Osteoblast (primary cell): ENCODE data around the gene SH3RF1. TPM values are rescaled to one million over a fixed set of nuclear protein-coding genes. Genes with fewer than 3 reads are reported as not detected.

Source experiments
- DNase-seq: peaks from one replicate; pipeline ENCODE4 v3.0.0; 2011; ENCODE audit warnings: low spot score, mixed read lengths; ENCODE audit not compliant: insufficient read length; ENCODE audit errors: missing footprints
- H2AFZ ChIP-seq: 2 replicates; pipeline ENCODE4 v1.6.0; 2011; ENCODE audit warnings: mild to moderate bottlenecking, low read length
- H3K27ac ChIP-seq: 2 replicates; pipeline ENCODE4 v1.5.1; 2011; ENCODE audit warnings: mild to moderate bottlenecking, low read depth, low read length, moderate library complexity
- H3K27me3 ChIP-seq: 2 replicates; pipeline ENCODE4 v1.6.0; 2012; ENCODE audit warnings: mild to moderate bottlenecking, control low read depth, inconsistent platforms, low read length, moderate library complexity; ENCODE audit not compliant: insufficient read depth
- H3K36me3 ChIP-seq: 2 replicates; pipeline ENCODE4 v1.5.1; 2011; ENCODE audit warnings: mild to moderate bottlenecking, low read length, control low read depth, moderate library complexity; ENCODE audit not compliant: insufficient read depth
- H3K4me1 ChIP-seq: 2 replicates; pipeline ENCODE4 v1.5.1; 2011; ENCODE audit warnings: mild to moderate bottlenecking, low read length, control low read depth, moderate library complexity; ENCODE audit not compliant: insufficient read depth
- H3K4me2 ChIP-seq: 2 replicates; pipeline ENCODE4 v1.6.0; 2011; ENCODE audit warnings: mild to moderate bottlenecking, low read length; ENCODE audit not compliant: insufficient read depth
- H3K4me3 ChIP-seq: fragments of 200-600 bp; sonication (generic); 3 replicates; pipeline ENCODE4 v1.5.1; 2012; ENCODE audit warnings: mild to moderate bottlenecking, low read length, inconsistent platforms; ENCODE audit not compliant: insufficient read depth
- H3K79me2 ChIP-seq: 2 replicates; pipeline ENCODE4 v1.6.0; 2012; ENCODE audit warnings: mild to moderate bottlenecking, low read length, control low read depth, inconsistent platforms; ENCODE audit not compliant: insufficient read depth
- H3K9me3 ChIP-seq: 2 replicates; pipeline ENCODE4 v1.5.1; 2011; ENCODE audit warnings: low read depth, low read length, control low read depth
- H4K20me1 ChIP-seq: 2 replicates; pipeline ENCODE4 v1.6.0; 2012; ENCODE audit warnings: mild to moderate bottlenecking, low read length, control low read depth; ENCODE audit not compliant: insufficient read depth
- CTCF ChIP-seq: IDR thresholded peaks from 2 replicates; pipeline ENCODE4 v1.5.1; 2011; ENCODE audit warnings: mild to moderate bottlenecking, low read depth, low read length, moderate library complexity; ENCODE audit errors: extremely low read depth
- total RNA-seq: library from RNA; depleted of rRNA; stranded (reverse); fragments of >200 nt; gene quantifications from 2 replicates; pipeline ENCODE4 v1.2.3, GENCODE V29; 2012

Gene SH3RF1
- total RNA-seq, 1 donor, result 37.6 TPM

- TF ChIP-seq CTCF, result no peak
- H2AFZ ChIP-seq, result no peak overlapping the region
- peak overlapping the region; percentile 52 for H3K4me2 ChIP-seq
- H3K4me3 ChIP-seq, result no peak overlapping the region
- peaks cover 81% of the 10 kb centered on the region for H4K20me1 ChIP-seq
- DNase-seq, result no peak
- peak overlapping the region; percentile 85 for H3K27ac ChIP-seq
- peaks cover 77% of the 10 kb centered on the region for H3K4me1 ChIP-seq
- H3K27me3 ChIP-seq, result no peaks in the 10 kb centered on the region
- no peaks in the 10 kb centered on the region for H3K9me3 ChIP-seq
- peaks cover 90% of the 10 kb centered on the region for H3K79me2 ChIP-seq
- H3K36me3 ChIP-seq, result peaks cover 25% of the 10 kb centered on the region
These were observed 20.0 kb downstream of the SH3RF1 start for GRCh38 chr4:169250796-169251195.

- peak overlapping the region; percentile 85 for H3K27ac ChIP-seq
- H3K9me3 ChIP-seq, result no peaks in the 10 kb centered on the region
- no peak overlapping the region for H2AFZ ChIP-seq
- peaks cover 80% of the 10 kb centered on the region for H4K20me1 ChIP-seq
- DNase-seq, result peak; percentile 52
- peak overlapping the region; percentile 52 for H3K4me2 ChIP-seq
- H3K36me3 ChIP-seq, result peaks cover 26% of the 10 kb centered on the region
- H3K4me1 ChIP-seq, result peaks cover 77% of the 10 kb centered on the region
- H3K4me3 ChIP-seq, result peak overlapping the region; percentile 13
- TF ChIP-seq CTCF, result no peak
- H3K79me2 ChIP-seq, result peaks cover 92% of the 10 kb centered on the region
- H3K27me3 ChIP-seq, result no peaks in the 10 kb centered on the region
These were observed 20.8 kb downstream of the SH3RF1 start for GRCh38 chr4:169249999-169250398.

DNA sequence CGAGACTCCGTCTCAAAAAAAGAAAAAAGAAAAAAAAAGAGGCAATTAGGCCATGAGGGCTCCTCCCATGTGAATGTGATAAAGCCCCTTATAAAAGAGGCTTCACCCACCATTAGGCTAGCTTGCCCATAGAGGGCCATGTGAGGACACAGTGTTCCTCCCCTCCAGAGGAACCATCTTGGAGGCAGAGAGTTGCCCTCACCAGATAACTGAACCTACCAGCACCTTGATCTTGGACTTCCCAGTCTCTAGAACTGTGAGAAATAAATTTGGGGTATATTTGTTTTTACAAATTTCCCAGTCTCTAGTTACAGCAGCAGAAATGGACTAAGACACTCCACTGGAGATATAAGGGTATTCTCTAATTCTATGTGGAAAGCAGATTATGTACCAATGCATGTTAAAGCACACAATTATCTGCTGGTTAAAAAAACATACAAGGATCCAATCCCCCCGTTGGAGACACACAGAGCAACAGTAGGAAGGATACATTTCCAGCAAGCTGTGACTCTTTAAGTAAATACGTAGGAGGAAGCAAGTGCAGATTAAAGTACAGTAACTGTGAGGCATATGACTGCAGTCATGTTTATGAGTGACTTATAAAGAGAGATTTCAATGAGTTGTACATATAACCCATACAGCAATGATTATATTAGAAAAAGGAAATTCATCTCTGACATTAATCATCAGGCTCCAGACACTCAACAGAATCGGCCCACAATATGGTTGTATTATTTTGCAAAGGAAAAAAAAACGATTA is 21.4 kb downstream of the SH3RF1 start:
- H4K20me1 ChIP-seq, result peaks cover 82% of the 10 kb centered on the region
- H3K79me2 ChIP-seq, result peaks cover 96% of the 10 kb centered on the region
- H2AFZ ChIP-seq, result no peak overlapping the region
- H3K27me3 ChIP-seq, result no peaks in the 10 kb centered on the region
- peak; percentile 36 for DNase-seq
- peak overlapping the region; percentile 52 for H3K4me2 ChIP-seq
- H3K4me3 ChIP-seq, result peak overlapping the region; percentile 13
- no peak for TF ChIP-seq CTCF
- peaks cover 77% of the 10 kb centered on the region for H3K4me1 ChIP-seq
- H3K27ac ChIP-seq, result peak overlapping the region; percentile 85
- H3K9me3 ChIP-seq, result no peaks in the 10 kb centered on the region
- H3K36me3 ChIP-seq, result peaks cover 26% of the 10 kb centered on the region

DNA sequence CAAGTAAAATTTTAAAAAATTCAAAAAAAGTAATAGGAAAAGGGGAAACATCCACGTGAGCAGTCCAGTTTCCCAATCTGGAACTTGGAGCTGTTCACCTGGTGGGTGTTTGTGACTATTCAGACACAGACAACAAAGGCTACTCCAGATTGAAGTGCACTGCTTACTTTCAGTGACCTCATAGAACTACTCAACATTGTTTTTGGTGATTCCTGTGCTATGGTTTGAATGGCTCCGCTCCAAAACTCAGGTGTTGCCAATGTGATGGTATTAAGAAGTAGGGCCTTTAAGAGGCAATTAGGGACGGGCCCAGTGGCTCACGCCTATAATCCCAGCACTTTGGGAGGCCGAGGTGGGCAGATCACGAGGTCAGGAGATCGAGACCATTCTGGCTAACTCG is 22.1 kb downstream of the SH3RF1 start:
- no peak for TF ChIP-seq CTCF
- Histone ChIP-seq H3K27me3 (no peaks in the 10 kb centered on the region), H3K36me3 (peaks cover 26% of the 10 kb centered on the region), H3K9me3 (no peaks in the 10 kb centered on the region), H4K20me1 (peaks cover 82% of the 10 kb centered on the region), H3K79me2 (peaks cover 99% of the 10 kb centered on the region), H3K4me3 (no peak overlapping the region), H3K4me2 (no peak overlapping the region), H2AFZ (no peak overlapping the region), H3K27ac (no peak overlapping the region), H3K4me1 (peaks cover 77% of the 10 kb centered on the region)
- no peak for DNase-seq
